Measurements from ENCODE around the gene ZNF628. TPM values are rescaled to one million over a fixed set of nuclear protein-coding genes. Genes with fewer than 3 reads are reported as not detected.
A peak's percentile ranks its signal among the peaks of the same experiment; 100 is the strongest.

Gene ZNF628
- total RNA-seq, 4 donors from 2014 or later: 2.4 to 13.0 (median 4.9) TPM

- Histone ChIP-seq H3K4me3 (no peak overlapping the region), H3K27ac (no peak overlapping the region), H3K27me3 (no peaks in the 10 kb centered on the region), H3K9me3 (no peaks in the 10 kb centered on the region), H3K36me3 (peaks cover 0 to 36% of the 10 kb centered on the region in 2 donors), H3K4me1 (peaks cover 0 to 22% (median 0%) of the 10 kb centered on the region in 3 donors)
- ATAC-seq: no peak
- 82 to 92% methylated on average over 5 to 6 of the region's 9 CpGs for WGBS, 2 donors (ENCODE audit: low coverage in 1 of 2)
- TF ChIP-seq POLR2A (IDR thresholded peaks at IDR 0.05) (no peak), CTCF (IDR thresholded peaks at IDR 0.05) (no peak), EP300 (IDR thresholded peaks at IDR 0.05) (no peak), POLR2AphosphoS5 (IDR thresholded peaks at IDR 0.05) (no peak)
Measured at GRCh38 chr19:55502197-55502952, 26.0 kb downstream of the ZNF628 start.

GRCh38 chr19:55503157-55503501 lies 26.7 kb downstream of the ZNF628 start:
- Histone ChIP-seq H3K4me3 (peak overlapping the region in 1 of 2 donors; percentile 53), H3K36me3 (peaks cover 0 to 33% of the 10 kb centered on the region in 2 donors), H3K4me1 (peaks cover 0 to 22% (median 0%) of the 10 kb centered on the region in 3 donors), H3K27ac (peak overlapping the region in 1 of 4 donors; percentile 86), H3K27me3 (no peaks in the 10 kb centered on the region), H3K9me3 (no peaks in the 10 kb centered on the region)
- ATAC-seq: no peak
- TF ChIP-seq EP300 (IDR thresholded peaks at IDR 0.05): no peak
- no peak for TF ChIP-seq POLR2A (IDR thresholded peaks at IDR 0.05)
- no peak for TF ChIP-seq CTCF (IDR thresholded peaks at IDR 0.05)
- TF ChIP-seq POLR2AphosphoS5 (IDR thresholded peaks at IDR 0.05): no peak
- 86 to 89% methylated on average over 5 to 16 of the region's 17 CpGs for WGBS, 2 donors (ENCODE audit: low coverage in 1 of 2)

- peaks cover 0 to 17% (median 0%) of the 10 kb centered on the region in 3 donors for H3K4me1 ChIP-seq
- peaks cover 0 to 33% of the 10 kb centered on the region in 2 donors for H3K36me3 ChIP-seq
- H3K9me3 ChIP-seq: no peaks in the 10 kb centered on the region
- peak overlapping the region in 3 of 4 donors; percentile 86 to 91 (median 86) for H3K27ac ChIP-seq
- 16 to 36% methylated on average over 12 to 29 of the region's 64 CpGs for WGBS, 2 donors (ENCODE audit: low coverage in 1 of 2)
- peak; percentile 98 for ATAC-seq
- TF ChIP-seq POLR2AphosphoS5 (IDR thresholded peaks at IDR 0.05) (peak; percentile 15), CTCF (IDR thresholded peaks at IDR 0.05) (peak in 3 of 4 experiments; percentile 99 to 100 (median 99)), POLR2A (IDR thresholded peaks at IDR 0.05) (no peak)
- no peaks in the 10 kb centered on the region for H3K27me3 ChIP-seq
- H3K4me3 ChIP-seq: peak overlapping the region; percentile 31 to 53
Measured at GRCh38 chr19:55503502-55504251, 27.3 kb downstream of the ZNF628 start.

GRCh38 chr19:55504252-55504603 lies 27.8 kb downstream of the ZNF628 start:
- Histone ChIP-seq H3K9me3 (no peaks in the 10 kb centered on the region), H3K4me3 (peak overlapping the region in 1 of 2 donors; percentile 53)

More at GRCh38 chr19:55504252-55504603, 27.8 kb downstream of the ZNF628 start:
- Histone ChIP-seq H3K27me3 (no peaks in the 10 kb centered on the region), H3K4me1 (peaks cover 0 to 12% (median 0%) of the 10 kb centered on the region in 3 donors), H3K27ac (peak overlapping the region in 3 of 4 donors; percentile 86 to 91 (median 86)), H3K36me3 (peaks cover 0 to 27% of the 10 kb centered on the region in 2 donors)
- ATAC-seq: no peak
- TF ChIP-seq EP300 (IDR thresholded peaks at IDR 0.05) (no peak), POLR2AphosphoS5 (IDR thresholded peaks at IDR 0.05) (no peak), CTCF (IDR thresholded peaks at IDR 0.05) (no peak), POLR2A (IDR thresholded peaks at IDR 0.05) (no peak)
- WGBS, 2 donors (ENCODE audit: low coverage in 1 of 2): 36 to 57% methylated on average over 10 to 13 of the region's 13 CpGs

Measured in gastroesophageal sphincter (tissue), 4 donors.